GM18507 (cell line): Measurements from ENCODE around the gene TMOD2.

Experiments
- DNase-seq: peaks from one replicate; pipeline ENCODE4 v3.0.0; 2011; ENCODE audit warnings: low read depth; ENCODE audit not compliant: insufficient read length; ENCODE audit errors: extremely low spot score
- FAIRE-seq: peaks from 2 replicates; lab custom pipeline; 2011; peaks lifted over from hg19 to GRCh38; lab: Jason Lieb, UNC

TMOD2 gene

GRCh38 chr15:51842852-51843737 is 91.7 kb downstream of the TMOD2 start:
- no peak for DNase-seq
- peak; percentile 70 for FAIRE-seq

- DNase-seq = no peak
- no peak for FAIRE-seq
These were observed 93.5 kb downstream of the TMOD2 start for GRCh38 chr15:51844747-51845426.

- FAIRE-seq = no peak
- no peak for DNase-seq
These were observed 94.7 kb downstream of the TMOD2 start for GRCh38 chr15:51846066-51846462.

- DNase-seq (no peak), FAIRE-seq (no peak)
These were observed 95.2 kb downstream of the TMOD2 start for GRCh38 chr15:51846463-51847230.

GRCh38 chr15:51848811-51849210 is 97.4 kb downstream of the TMOD2 start:
- FAIRE-seq (no peak), DNase-seq (no peak)

GRCh38 chr15:51849860-51850259 is 98.5 kb downstream of the TMOD2 start:
- DNase-seq (no peak), FAIRE-seq (no peak)

- DNase-seq = no peak
- no peak for FAIRE-seq
These were observed 102.6 kb downstream of the TMOD2 start for GRCh38 chr15:51853998-51854397.

GRCh38 chr15:51855612-51856011 is 104.2 kb downstream of the TMOD2 start:
- FAIRE-seq = no peak

GRCh38 chr15:51856714-51857380 is 105.5 kb downstream of the TMOD2 start:
- no peak for FAIRE-seq
- no peak for DNase-seq

More at GRCh38 chr15:51855612-51856011, 104.2 kb downstream of the TMOD2 start:
- no peak for DNase-seq

- DNase-seq (no peak), FAIRE-seq (no peak)
These were observed 110.4 kb downstream of the TMOD2 start for GRCh38 chr15:51861557-51862359.

- DNase-seq = no peak
- FAIRE-seq = no peak
These were observed 111.7 kb downstream of the TMOD2 start for GRCh38 chr15:51863131-51863530.

GRCh38 chr15:51864408-51865056 is 113.1 kb downstream of the TMOD2 start:
- DNase-seq (no peak), FAIRE-seq (no peak)

GRCh38 chr15:51865317-51865716 is 113.9 kb downstream of the TMOD2 start:
- no peak for FAIRE-seq
- DNase-seq = no peak
